ENCODE results near the gene VKORC1.

VKORC1 gene

DNA sequence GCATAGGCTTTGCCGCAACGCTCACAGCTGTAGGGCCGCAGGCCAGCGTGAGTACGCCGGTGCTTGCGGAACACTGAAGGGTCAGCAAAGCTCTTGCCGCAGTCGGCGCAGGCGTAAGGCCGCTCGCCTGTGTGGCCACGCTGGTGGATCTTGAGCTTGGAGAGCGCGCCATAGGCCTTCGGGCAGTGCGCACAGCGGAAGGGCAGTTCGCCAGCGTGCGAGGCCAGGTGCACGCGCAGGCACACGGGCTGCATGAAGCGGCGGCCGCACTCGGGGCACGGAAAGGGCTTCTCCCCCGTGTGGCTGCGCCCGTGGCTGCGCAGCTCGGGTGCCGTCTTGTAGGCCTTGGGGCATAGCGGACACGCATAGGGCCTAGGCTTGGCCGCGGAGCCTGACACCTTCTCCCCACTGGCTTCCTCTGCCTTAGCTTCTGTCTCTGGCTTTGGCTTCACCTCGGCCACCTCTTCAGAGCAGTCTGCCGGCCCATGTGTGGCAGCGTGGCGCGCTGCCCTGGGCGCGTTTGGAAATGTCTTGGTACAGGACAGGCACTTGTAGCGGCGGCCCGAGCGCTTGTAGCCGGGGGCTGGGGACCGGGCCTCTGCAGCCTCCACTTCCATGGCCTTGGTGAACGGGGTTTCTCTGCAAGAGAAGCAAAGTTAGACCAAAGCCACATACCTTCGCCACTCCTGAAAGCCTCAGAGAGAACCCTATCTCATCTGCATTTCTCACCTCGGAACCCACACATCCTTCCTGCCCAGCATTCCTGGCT lies 30.6 kb downstream of the VKORC1 start:
- in situ Hi-C loops (cut with HindIII; ENCODE audit: low sequenced_read_pairs): no loop called here

DNA sequence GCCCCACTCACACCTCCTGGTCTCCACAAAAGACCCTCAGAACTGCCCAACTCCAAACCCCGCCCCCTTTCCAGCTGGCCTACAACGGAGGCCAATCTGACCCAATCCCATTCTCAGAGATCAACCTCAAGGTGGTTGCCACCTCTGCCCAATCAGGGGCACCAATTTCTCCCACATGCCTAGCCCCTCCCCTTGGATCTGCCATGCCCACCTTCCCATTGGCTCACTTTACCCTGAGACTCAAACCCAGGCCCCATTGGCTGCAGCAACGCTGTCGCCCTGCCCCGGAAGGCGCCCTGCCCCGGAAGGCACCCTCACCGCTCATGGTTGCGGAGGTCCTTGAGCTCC lies 31.1 kb downstream of the VKORC1 start:
- in situ Hi-C loops (cut with HindIII; ENCODE audit: low sequenced_read_pairs): no loop called here

DNA sequence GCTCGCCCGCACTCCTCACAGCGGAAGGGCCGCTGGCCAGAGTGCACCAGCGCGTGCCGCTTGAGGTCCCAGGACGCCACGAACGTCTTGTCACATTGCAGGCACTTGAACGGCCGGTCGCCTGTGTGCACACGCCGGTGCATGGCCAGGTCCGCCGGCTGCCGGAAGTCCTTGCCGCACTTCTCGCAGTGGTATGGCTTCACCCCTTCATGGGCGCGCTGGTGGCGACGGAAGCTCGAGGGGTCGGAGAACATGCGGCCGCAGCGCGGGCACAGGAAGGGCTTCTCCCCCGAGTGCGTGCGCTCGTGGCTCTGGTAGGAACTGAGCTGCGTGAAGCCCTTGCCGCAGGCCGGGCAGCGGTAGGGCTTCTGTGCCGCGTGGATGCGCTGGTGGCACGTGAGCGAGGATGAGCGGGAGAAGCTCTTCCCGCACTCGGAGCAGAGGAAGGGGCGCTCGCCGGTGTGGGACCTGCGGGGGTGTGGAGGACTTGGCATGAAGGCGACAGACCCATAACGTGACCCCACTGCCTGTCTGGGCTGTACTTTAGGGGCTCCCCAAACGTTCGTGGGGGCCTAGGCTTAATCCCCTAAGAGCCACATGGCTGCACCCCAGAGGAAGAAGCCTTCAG lies 32.7 kb downstream of the VKORC1 start:
- in situ Hi-C loops (cut with HindIII; ENCODE audit: low sequenced_read_pairs): no loop called here

DNA sequence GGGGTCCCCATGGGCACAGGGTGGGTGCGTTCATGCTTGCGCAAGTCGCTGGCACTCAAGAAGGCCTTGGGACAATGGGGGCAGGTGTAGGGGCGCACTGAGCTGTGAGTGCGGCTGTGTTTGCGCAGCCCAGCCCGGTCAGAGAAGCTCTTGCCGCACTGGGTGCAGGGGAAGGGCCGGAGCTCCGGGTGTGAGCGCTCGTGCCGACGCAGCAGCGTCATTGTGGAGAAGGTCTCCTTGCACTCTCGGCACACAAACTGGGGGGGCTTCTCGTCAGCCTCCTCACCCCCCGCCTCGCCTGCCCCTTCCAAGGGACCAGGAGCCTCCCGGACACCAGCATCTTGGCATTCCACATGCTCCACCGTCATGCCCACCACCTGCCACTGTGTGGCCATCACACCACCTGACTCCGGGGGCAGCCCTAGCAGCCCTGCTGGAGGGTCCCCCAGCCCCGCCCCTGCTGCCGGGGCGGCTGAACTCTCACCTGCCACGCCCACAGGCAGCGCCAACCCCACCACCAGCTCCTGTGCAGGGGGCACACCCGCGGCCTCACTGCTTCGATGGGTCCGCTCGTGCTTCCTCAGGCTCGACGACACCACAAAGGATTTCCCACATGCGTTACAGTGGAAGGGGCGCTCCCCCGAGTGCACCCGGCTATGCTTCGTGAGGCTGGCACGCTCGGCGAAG lies 33.3 kb downstream of the VKORC1 start:
- in situ Hi-C loops (cut with HindIII; ENCODE audit: low sequenced_read_pairs): no loop called here

DNA sequence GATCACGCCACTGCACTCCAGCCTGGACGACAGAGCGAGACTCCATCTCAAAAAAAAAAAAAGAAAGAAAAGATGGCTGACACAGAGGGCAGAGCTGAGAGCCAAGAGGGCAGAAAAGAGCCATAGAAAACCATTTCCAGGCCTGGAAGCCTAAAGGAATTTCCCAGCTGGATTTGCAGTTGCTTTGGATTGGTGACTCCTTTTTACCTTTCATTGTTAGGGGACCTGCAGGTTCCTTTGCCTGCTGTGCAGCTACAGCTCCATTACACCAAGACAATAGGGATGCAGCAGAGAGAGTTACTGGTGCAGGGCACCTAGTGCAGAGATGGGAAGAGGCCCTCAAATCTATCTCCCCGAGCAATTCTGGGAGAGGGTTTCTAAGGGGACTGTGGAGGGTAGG lies 39.0 kb downstream of the VKORC1 start:
- in situ Hi-C loops (cut with HindIII; ENCODE audit: low sequenced_read_pairs): no loop called here

DNA sequence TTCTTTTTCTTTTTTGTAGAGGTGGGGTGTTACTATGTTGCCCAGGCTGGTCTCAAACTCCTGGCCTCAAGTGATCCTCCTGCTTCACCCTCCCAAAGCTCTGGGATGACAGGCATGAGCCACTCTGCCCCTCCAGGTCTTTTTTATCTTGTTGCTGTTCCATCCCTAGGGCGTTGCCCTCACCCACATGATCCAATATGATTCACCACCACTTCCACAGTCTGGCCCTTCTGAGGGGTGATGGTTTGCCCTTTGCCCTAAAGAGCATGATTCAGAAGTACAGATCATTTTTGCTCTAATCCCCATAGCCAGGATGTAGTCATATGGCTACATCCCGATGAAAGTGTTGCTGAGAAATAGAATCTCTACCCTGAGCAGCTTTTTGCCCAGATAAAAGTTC lies 42.5 kb downstream of the VKORC1 start:
- in situ Hi-C loops (cut with HindIII; ENCODE audit: low sequenced_read_pairs): no loop called here

DNA sequence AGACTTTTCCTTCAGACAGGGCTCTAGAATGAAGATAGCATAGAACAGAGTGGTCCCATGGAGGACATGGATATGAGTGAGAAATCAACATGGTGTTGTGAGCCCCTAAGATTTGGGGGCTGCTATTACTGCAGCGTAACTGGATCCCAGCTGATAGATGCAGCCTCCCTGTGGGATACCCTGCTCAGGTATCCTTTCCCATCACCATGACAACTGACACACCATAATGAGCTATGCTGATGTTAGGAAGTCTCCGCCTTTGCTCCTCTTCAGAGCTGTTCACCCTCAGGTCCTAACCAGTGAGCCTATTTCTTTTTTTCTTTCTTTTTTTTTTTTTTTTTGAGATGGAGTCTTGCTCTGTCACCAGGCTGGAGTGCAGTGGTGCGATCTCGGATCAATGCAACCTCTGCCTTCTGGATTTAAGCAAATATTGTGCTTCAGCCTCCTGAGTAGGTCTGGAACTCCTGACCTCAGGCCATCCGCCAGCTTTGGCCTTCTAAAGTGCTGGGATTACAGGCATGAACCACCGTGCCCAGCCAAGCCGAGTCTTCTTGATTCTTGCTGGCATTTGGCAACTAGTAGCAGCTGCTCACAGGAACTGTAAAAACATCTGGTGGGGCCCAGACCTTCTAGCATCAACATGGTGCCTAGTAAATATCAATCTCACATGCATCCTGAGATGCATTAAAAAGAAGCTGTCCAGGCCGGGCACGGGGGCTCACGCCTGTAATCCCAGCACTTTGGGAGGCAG lies 44.1 kb downstream of the VKORC1 start:
- in situ Hi-C loops (cut with HindIII; ENCODE audit: low sequenced_read_pairs): no loop called here

DNA sequence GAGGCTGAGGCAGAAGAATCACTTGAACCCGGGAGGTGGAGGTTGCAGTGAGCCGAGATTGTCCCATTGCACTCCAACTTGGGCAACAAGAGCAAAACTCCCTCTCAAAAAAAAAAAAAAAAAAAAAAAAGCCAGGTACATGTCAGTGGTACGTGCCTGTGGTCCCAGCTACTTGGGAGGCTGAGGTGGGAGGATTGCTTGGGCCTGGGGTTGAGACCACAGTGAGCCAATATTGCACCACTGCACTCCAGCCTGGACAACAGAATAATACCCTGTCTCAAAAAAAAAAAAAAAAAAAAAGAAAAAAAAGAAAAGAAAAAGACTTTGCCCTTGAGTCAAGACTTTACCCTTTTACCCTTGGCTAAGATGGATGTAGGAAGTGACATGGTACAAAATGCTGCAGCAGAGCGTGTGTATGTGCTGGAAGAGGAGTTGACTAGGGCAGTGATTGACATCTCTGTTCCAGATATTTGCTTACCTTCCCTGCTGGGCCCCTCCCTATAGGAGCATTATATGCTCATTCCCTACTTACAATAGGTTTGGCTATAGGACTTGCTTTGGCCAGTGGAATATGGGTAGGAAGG lies 50.6 kb downstream of the VKORC1 start:
- in situ Hi-C loops (cut with HindIII; ENCODE audit: low sequenced_read_pairs): no loop called here

DNA sequence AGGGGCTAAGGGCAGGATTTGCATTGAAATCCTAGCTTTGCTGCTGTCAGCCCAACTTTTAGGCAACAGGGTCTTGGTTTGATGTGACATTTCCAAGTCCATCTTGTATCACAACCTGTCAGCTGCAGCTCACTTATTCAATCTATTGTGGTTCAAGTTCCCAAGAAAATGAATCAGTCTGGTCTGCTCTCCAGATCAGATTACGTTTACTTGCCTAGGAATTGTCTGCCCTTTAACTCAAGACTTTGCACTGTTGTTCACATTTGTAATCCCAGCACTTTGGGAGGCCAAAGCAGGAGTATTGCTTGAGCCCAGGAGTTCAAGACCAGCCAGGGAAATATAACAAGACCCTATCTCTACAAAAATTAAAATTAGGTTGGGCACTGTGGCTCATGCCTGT lies 51.2 kb downstream of the VKORC1 start:
- in situ Hi-C loops (cut with HindIII; ENCODE audit: low sequenced_read_pairs): no loop called here

DNA sequence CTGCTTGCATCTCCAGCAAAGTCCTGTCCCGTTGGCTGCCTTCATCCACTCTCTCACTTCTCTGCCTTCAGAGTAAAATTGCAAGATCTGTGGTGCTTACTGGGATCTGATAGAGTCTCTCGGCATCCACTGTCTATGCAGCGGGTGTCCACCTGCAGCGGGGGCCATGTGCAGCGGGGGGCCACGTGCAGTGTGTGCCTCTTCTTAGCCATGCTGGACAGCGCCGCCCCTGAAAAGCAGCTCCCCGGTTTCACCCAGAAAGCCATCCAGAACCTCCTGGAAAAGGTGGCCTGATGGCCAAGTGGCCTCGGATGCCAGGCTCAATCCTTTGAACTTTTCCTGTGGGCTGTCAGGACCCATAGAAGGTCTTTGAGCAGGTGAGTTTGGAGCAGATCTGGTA lies 51.7 kb downstream of the VKORC1 start:
- in situ Hi-C loops (cut with HindIII; ENCODE audit: low sequenced_read_pairs): no loop called here

Measured in DLD1 (cell line).